ENCODE results near the gene MAGEC1. TPM values are rescaled to one million over a fixed set of nuclear protein-coding genes. Genes with fewer than 3 reads are reported as not detected.

The MAGEC1 gene
- total RNA-seq, 1 experiment from 2014 or later, result not detected

- no peaks in the 10 kb centered on the region for H3K36me3 Mint-ChIP-seq (ENCODE audit: insufficient read depth, unreplicated experiment)
- intact Hi-C loops (cut with micrococcal nuclease; ENCODE audit: unreplicated experiment), result no loop called here
- CTCF ChIA-PET, result no interaction called here
- H3K9me3 Mint-ChIP-seq (ENCODE audit: low read depth, unreplicated experiment), result peaks cover 3% of the 10 kb centered on the region
- TF ChIP-seq CTCF (IDR thresholded peaks at IDR 0.05; ENCODE audit: unreplicated experiment), result no peak
- BruUV-seq (replicated peaks), result no TSS peak
- no peaks in the 10 kb centered on the region for H3K27me3 Mint-ChIP-seq (ENCODE audit: unreplicated experiment)
- no peak overlapping the region for H3K27ac Mint-ChIP-seq (ENCODE audit: unreplicated experiment)
- H3K4me1 Mint-ChIP-seq (ENCODE audit: low read depth, unreplicated experiment), result no peaks in the 10 kb centered on the region
- DNase-seq, result no peak
- H3K4me3 Mint-ChIP-seq (ENCODE audit: low read depth, unreplicated experiment), result no peak overlapping the region
Measured at GRCh38 chrX:141924293-141924692, 20.6 kb downstream of the MAGEC1 start.

GRCh38 chrX:141928432-141928831, 24.7 kb downstream of the MAGEC1 start:
- CTCF ChIA-PET, result no interaction called here
- Mint-ChIP-seq H3K4me3 (ENCODE audit: low read depth, unreplicated experiment) (no peak overlapping the region), H3K27ac (ENCODE audit: unreplicated experiment) (no peak overlapping the region), H3K27me3 (ENCODE audit: unreplicated experiment) (no peaks in the 10 kb centered on the region), H3K9me3 (ENCODE audit: low read depth, unreplicated experiment) (peaks cover under 1% of the 10 kb centered on the region), H3K4me1 (ENCODE audit: low read depth, unreplicated experiment) (no peaks in the 10 kb centered on the region), H3K36me3 (ENCODE audit: insufficient read depth, unreplicated experiment) (no peaks in the 10 kb centered on the region)
- no peak for TF ChIP-seq CTCF (IDR thresholded peaks at IDR 0.05; ENCODE audit: unreplicated experiment)
- BruUV-seq (replicated peaks), result no TSS peak
- no peak for DNase-seq
- intact Hi-C loops (cut with micrococcal nuclease; ENCODE audit: unreplicated experiment), result no loop called here

- CTCF ChIA-PET, result no interaction called here
- Mint-ChIP-seq H3K27me3 (ENCODE audit: unreplicated experiment) (no peaks in the 10 kb centered on the region), H3K4me1 (ENCODE audit: low read depth, unreplicated experiment) (no peaks in the 10 kb centered on the region), H3K4me3 (ENCODE audit: low read depth, unreplicated experiment) (no peak overlapping the region), H3K36me3 (ENCODE audit: insufficient read depth, unreplicated experiment) (no peaks in the 10 kb centered on the region), H3K9me3 (ENCODE audit: low read depth, unreplicated experiment) (no peaks in the 10 kb centered on the region), H3K27ac (ENCODE audit: unreplicated experiment) (no peak overlapping the region)
- no peak for DNase-seq
- no peak for TF ChIP-seq CTCF (IDR thresholded peaks at IDR 0.05; ENCODE audit: unreplicated experiment)
- no TSS peak for BruUV-seq (replicated peaks)
- intact Hi-C loops (cut with micrococcal nuclease; ENCODE audit: unreplicated experiment), result no loop called here
Measured at GRCh38 chrX:141934059-141934641, 30.5 kb downstream of the MAGEC1 start.

- TF ChIP-seq CTCF (IDR thresholded peaks at IDR 0.05; ENCODE audit: unreplicated experiment), result no peak
- no peak for DNase-seq
- intact Hi-C loops (cut with micrococcal nuclease; ENCODE audit: unreplicated experiment), result no loop called here
- Mint-ChIP-seq H3K4me1 (ENCODE audit: low read depth, unreplicated experiment) (no peaks in the 10 kb centered on the region), H3K27ac (ENCODE audit: unreplicated experiment) (no peak overlapping the region), H3K27me3 (ENCODE audit: unreplicated experiment) (no peaks in the 10 kb centered on the region), H3K4me3 (ENCODE audit: low read depth, unreplicated experiment) (no peak overlapping the region), H3K9me3 (ENCODE audit: low read depth, unreplicated experiment) (peaks cover 3% of the 10 kb centered on the region), H3K36me3 (ENCODE audit: insufficient read depth, unreplicated experiment) (no peaks in the 10 kb centered on the region)
- no TSS peak for BruUV-seq (replicated peaks)
- CTCF ChIA-PET, result no interaction called here
Measured at GRCh38 chrX:141935645-141936044, 32.0 kb downstream of the MAGEC1 start.
